ENCODE results near the gene PDE6H.

Gene PDE6H

GRCh38 chr12:14972816-14973215 is at the start of gene PDE6H:
TSS of gene PDE6H (plus strand) at chr12:14973042. CDS start at chr12:14978013, 4,971 bp downstream.
- TF ChIP-seq CTCF (conservative IDR thresholded peaks at IDR 0.05; ENCODE audit: low read depth, low read length), result no peak
- H3K4me3 ChIP-seq (ENCODE audit: low read depth, low read length), result no peak within 1 kb of the TSS
- no peak for DNase-seq (ENCODE audit: low read depth)

- no peak for DNase-seq (ENCODE audit: low read depth)
- no peak overlapping the region for H3K4me3 ChIP-seq (ENCODE audit: low read depth, low read length)
- no peak for TF ChIP-seq CTCF (conservative IDR thresholded peaks at IDR 0.05; ENCODE audit: low read depth, low read length)
Measured at GRCh38 chr12:14923944-14924343, 48.9 kb upstream of the PDE6H start.

GRCh38 chr12:14924541-14924940 is 48.3 kb upstream of the PDE6H start:
- H3K4me3 ChIP-seq (ENCODE audit: low read depth, low read length), result no peak overlapping the region
- TF ChIP-seq CTCF (conservative IDR thresholded peaks at IDR 0.05; ENCODE audit: low read depth, low read length), result no peak
- no peak for DNase-seq (ENCODE audit: low read depth)

GRCh38 chr12:14927267-14927666 is 45.6 kb upstream of the PDE6H start:
- no peak overlapping the region for H3K4me3 ChIP-seq (ENCODE audit: low read depth, low read length)
- DNase-seq (ENCODE audit: low read depth), result no peak
- no peak for TF ChIP-seq CTCF (conservative IDR thresholded peaks at IDR 0.05; ENCODE audit: low read depth, low read length)

GRCh38 chr12:14928931-14929330 is 43.9 kb upstream of the PDE6H start:
- H3K4me3 ChIP-seq (ENCODE audit: low read depth, low read length), result peak overlapping the region; percentile 13
- DNase-seq (ENCODE audit: low read depth), result no peak
- TF ChIP-seq CTCF (conservative IDR thresholded peaks at IDR 0.05; ENCODE audit: low read depth, low read length), result no peak

GRCh38 chr12:14930299-14930698 is 42.5 kb upstream of the PDE6H start:
- no peak overlapping the region for H3K4me3 ChIP-seq (ENCODE audit: low read depth, low read length)
- TF ChIP-seq CTCF (conservative IDR thresholded peaks at IDR 0.05; ENCODE audit: low read depth, low read length), result peak; percentile 50
- peak; percentile 75 for DNase-seq (ENCODE audit: low read depth)

- no peak for TF ChIP-seq CTCF (conservative IDR thresholded peaks at IDR 0.05; ENCODE audit: low read depth, low read length)
- no peak for DNase-seq (ENCODE audit: low read depth)
Measured at GRCh38 chr12:14931359-14931758, 41.5 kb upstream of the PDE6H start.

More at GRCh38 chr12:14931359-14931758, 41.5 kb upstream of the PDE6H start:
- no peak overlapping the region for H3K4me3 ChIP-seq (ENCODE audit: low read depth, low read length)
